SU-DHL-6 (cell line): ENCODE results near the gene ATXN2.

Experiments
- H2AFZ ChIP-seq: fragments of 200-600 bp; sonication (generic); 2 replicates; pipeline ENCODE4 v1.6.1; 2014; ENCODE audit warnings: low read depth, mild to moderate bottlenecking, moderate library complexity, mixed read lengths, antibody characterized with exemption, low read length; ENCODE audit not compliant: severe bottlenecking
- H3F3A ChIP-seq: fragments of 200-600 bp; shearing (Covaris generic); 2 replicates; pipeline ENCODE4 v1.6.0; 2016; ENCODE audit warnings: antibody characterized with exemption, mild to moderate bottlenecking; ENCODE audit not compliant: insufficient read depth
- H3K27ac ChIP-seq: fragments of 200-600 bp; sonication (generic); 2 replicates; pipeline ENCODE4 v1.5.1; 2016; ENCODE audit warnings: low read depth, mild to moderate bottlenecking, low read length, moderate library complexity, mixed read lengths
- H3K27me3 ChIP-seq: fragments of 200-600 bp; sonication (generic), shearing (Covaris generic); 2 replicates; pipeline ENCODE4 v1.6.0; 2014; ENCODE audit warnings: mild to moderate bottlenecking, low read length
- H3K36me3 ChIP-seq: fragments of 200-600 bp; sonication (generic); 2 replicates; pipeline ENCODE4 v1.6.1; 2014; ENCODE audit warnings: mild to moderate bottlenecking, low read length, mixed read lengths
- H3K4me2 ChIP-seq: fragments of 300-600, 200-600 bp; shearing (Covaris generic), sonication (generic); 2 replicates; pipeline ENCODE4 v1.6.0; 2014; ENCODE audit warnings: low read length, low read depth, mild to moderate bottlenecking; ENCODE audit not compliant: poor library complexity, severe bottlenecking
- H3K4me3 ChIP-seq: fragments of 200-600 bp; sonication (generic); 2 replicates; pipeline ENCODE4 v1.5.1; 2014; ENCODE audit warnings: antibody characterized with exemption, low read length, mild to moderate bottlenecking, mixed read lengths; ENCODE audit not compliant: insufficient read depth, poor library complexity, severe bottlenecking
- H3K79me2 ChIP-seq: fragments of 200-600 bp; sonication (generic); 2 replicates; pipeline ENCODE4 v1.6.1; 2014; ENCODE audit warnings: mild to moderate bottlenecking, low read length, moderate library complexity; ENCODE audit not compliant: insufficient read depth
- H3K9ac ChIP-seq: fragments of 200-600 bp; sonication (generic); 2 replicates; pipeline ENCODE4 v1.7.0; 2014; ENCODE audit warnings: mild to moderate bottlenecking, low read length
- H3K9me2 ChIP-seq: fragments of 200-600 bp; sonication (generic); replicated peaks from 2 replicates; pipeline ENCODE4 v1.6.1; 2014; ENCODE audit warnings: low read length; ENCODE audit not compliant: insufficient read depth
- H3K9me3 ChIP-seq: fragments of 200-600 bp; sonication (generic); 2 replicates; pipeline ENCODE4 v1.6.1; 2014; ENCODE audit warnings: low read length, mixed read lengths; ENCODE audit not compliant: insufficient read depth
- H4K20me1 ChIP-seq: fragments of 200-600 bp; sonication (generic); 2 replicates; pipeline ENCODE4 v1.6.1; 2014; ENCODE audit warnings: low read depth, mild to moderate bottlenecking, antibody characterized with exemption, low read length, moderate library complexity, mixed read lengths
- EZH2phosphoT487 ChIP-seq: fragments of 200-600 bp; sonication (generic), shearing (Covaris generic); conservative IDR thresholded peaks from 2 replicates; pipeline ENCODE4 v1.6.1; 2018; ENCODE audit warnings: mild to moderate bottlenecking, antibody characterized with exemption, low read length, moderate library complexity, mixed read lengths
- TF ChIP-seq, protein P1 (sequence below): fragments of 200-600 bp; sonication (generic); IDR thresholded peaks from one replicate; pipeline ENCODE4 v1.5.1; 2017; ENCODE audit warnings: antibody characterized with exemption, mild to moderate bottlenecking, low read length, moderate library complexity; ENCODE audit not compliant: insufficient read depth, poor library complexity, severe bottlenecking

Gene ATXN2

GRCh38 chr12:111417784-111418593, 181.1 kb downstream of the ATXN2 start:
- Histone ChIP-seq H3K4me2 (no peak overlapping the region), H3K9me3 (no peaks in the 10 kb centered on the region), H3K4me3 (no peak overlapping the region), H4K20me1 (no peaks in the 10 kb centered on the region; the same call in 1 of the 2 replicates), H3K36me3 (peaks cover 6% of the 10 kb centered on the region), H3K27me3 (no peaks in the 10 kb centered on the region), H3K27ac (no peak overlapping the region), H2AFZ (no peak overlapping the region), H3F3A (no peaks in the 10 kb centered on the region), H3K9me2 (no peaks in the 10 kb centered on the region), H3K9ac (no peak overlapping the region), H3K79me2 (peaks cover 72% of the 10 kb centered on the region)
- no peak for TF ChIP-seq EZH2phosphoT487
- TF ChIP-seq, protein P1, sequence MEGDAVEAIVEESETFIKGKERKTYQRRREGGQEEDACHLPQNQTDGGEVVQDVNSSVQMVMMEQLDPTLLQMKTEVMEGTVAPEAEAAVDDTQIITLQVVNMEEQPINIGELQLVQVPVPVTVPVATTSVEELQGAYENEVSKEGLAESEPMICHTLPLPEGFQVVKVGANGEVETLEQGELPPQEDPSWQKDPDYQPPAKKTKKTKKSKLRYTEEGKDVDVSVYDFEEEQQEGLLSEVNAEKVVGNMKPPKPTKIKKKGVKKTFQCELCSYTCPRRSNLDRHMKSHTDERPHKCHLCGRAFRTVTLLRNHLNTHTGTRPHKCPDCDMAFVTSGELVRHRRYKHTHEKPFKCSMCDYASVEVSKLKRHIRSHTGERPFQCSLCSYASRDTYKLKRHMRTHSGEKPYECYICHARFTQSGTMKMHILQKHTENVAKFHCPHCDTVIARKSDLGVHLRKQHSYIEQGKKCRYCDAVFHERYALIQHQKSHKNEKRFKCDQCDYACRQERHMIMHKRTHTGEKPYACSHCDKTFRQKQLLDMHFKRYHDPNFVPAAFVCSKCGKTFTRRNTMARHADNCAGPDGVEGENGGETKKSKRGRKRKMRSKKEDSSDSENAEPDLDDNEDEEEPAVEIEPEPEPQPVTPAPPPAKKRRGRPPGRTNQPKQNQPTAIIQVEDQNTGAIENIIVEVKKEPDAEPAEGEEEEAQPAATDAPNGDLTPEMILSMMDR: no peak

DNA sequence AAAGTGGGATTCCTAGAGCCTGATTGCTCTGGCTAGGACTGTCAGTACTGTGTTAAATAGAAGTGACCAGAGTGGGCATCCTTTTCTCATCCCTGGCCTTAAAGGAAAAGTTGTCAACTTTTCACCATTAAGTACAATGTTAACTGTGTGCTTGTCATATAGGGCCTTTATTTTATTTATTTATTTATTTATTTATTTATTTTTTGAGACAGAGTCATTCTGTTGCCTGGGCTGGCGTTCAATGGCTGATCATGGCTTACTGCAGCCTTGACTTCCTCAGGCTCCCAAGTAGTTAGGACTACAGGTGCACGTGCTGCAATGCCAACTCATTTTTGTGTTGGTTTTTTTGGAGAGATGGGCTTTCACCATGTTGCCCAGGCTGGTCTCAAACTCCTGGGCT, 181.8 kb downstream of the ATXN2 start:
- Histone ChIP-seq H3K9ac (no peak overlapping the region), H3K4me2 (no peak overlapping the region), H4K20me1 (peaks cover 3% of the 10 kb centered on the region; the same call in 1 of the 2 replicates), H3K9me2 (no peaks in the 10 kb centered on the region), H3K27ac (no peak overlapping the region), H3F3A (no peaks in the 10 kb centered on the region), H3K27me3 (no peaks in the 10 kb centered on the region), H3K9me3 (no peaks in the 10 kb centered on the region), H3K4me3 (no peak overlapping the region), H3K36me3 (peaks cover 6% of the 10 kb centered on the region), H2AFZ (no peak overlapping the region), H3K79me2 (peaks cover 79% of the 10 kb centered on the region)
- no peak for TF ChIP-seq EZH2phosphoT487
- TF ChIP-seq, protein P1: no peak

GRCh38 chr12:111414711-111415252, 184.3 kb downstream of the ATXN2 start:
- Histone ChIP-seq H3K4me3 (no peak overlapping the region), H3K36me3 (peaks cover 3% of the 10 kb centered on the region; the same call in 1 of the 2 replicates), H3K4me2 (no peak overlapping the region), H3K9ac (no peak overlapping the region), H3K9me2 (no peaks in the 10 kb centered on the region), H3K27me3 (no peaks in the 10 kb centered on the region), H2AFZ (no peak overlapping the region), H3K27ac (no peak overlapping the region), H3K79me2 (peaks cover 85% of the 10 kb centered on the region), H3K9me3 (no peaks in the 10 kb centered on the region), H4K20me1 (peaks cover 3% of the 10 kb centered on the region; the same call in 1 of the 2 replicates), H3F3A (no peaks in the 10 kb centered on the region)
- TF ChIP-seq, protein P1: no peak
- no peak for TF ChIP-seq EZH2phosphoT487
